Measurements from ENCODE around the gene OSBPL6.

GRCh38 chr2:178394859-178395258 is 200.5 kb downstream of the OSBPL6 start:
- TF ChIP-seq, protein P1, sequence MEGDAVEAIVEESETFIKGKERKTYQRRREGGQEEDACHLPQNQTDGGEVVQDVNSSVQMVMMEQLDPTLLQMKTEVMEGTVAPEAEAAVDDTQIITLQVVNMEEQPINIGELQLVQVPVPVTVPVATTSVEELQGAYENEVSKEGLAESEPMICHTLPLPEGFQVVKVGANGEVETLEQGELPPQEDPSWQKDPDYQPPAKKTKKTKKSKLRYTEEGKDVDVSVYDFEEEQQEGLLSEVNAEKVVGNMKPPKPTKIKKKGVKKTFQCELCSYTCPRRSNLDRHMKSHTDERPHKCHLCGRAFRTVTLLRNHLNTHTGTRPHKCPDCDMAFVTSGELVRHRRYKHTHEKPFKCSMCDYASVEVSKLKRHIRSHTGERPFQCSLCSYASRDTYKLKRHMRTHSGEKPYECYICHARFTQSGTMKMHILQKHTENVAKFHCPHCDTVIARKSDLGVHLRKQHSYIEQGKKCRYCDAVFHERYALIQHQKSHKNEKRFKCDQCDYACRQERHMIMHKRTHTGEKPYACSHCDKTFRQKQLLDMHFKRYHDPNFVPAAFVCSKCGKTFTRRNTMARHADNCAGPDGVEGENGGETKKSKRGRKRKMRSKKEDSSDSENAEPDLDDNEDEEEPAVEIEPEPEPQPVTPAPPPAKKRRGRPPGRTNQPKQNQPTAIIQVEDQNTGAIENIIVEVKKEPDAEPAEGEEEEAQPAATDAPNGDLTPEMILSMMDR (IDR thresholded peaks at IDR 0.05; ENCODE audit: borderline replicate concordance, extremely low read depth, low read length, poor library complexity, severe bottlenecking) = no peak
- no peak for TF ChIP-seq EZH2 (IDR thresholded peaks at IDR 0.05; ENCODE audit: borderline replicate concordance, low read depth, low read length, severe bottlenecking)
